K562 (cell line): ENCODE results near the gene SLC30A1. TPM values are rescaled to one million over a fixed set of nuclear protein-coding genes. Genes with fewer than 3 reads are reported as not detected.

Source experiments
- AFF4 ChIP-seq: sonication (generic); formaldehyde crosslinking; IDR thresholded peaks from 2 replicates; pipeline ENCODE4 v1.8.0; 2023; ENCODE audit warnings: mild to moderate bottlenecking, missing genetic modification reagents
- ETV5 ChIP-seq: sonication (generic); formaldehyde crosslinking; IDR thresholded peaks from 2 replicates; pipeline ENCODE4 v1.4.0; 2020; ENCODE audit warnings: low read depth, mild to moderate bottlenecking, missing genetic modification reagents
- GMEB1 ChIP-seq: fragments of 250-450 bp; sonication (Bioruptor Pico); IDR thresholded peaks from 2 replicates; pipeline ENCODE4 v1.4.0; 2020; ENCODE audit warnings: mild to moderate bottlenecking
- SRF ChIP-seq, 2 experiments: fragments of 250-450, 450-650 bp in 1 of 2; sonication (Bioruptor Pico) in 1 of 2; sonication (generic) in 1 of 2; formaldehyde crosslinking; IDR thresholded peaks; 2 replicates each; pipeline versions ENCODE4 v1.5.0 to v1.5.1; 2020 to 2022; ENCODE audit warnings: mild to moderate bottlenecking in 1 of 2, missing genetic modification reagents in 1 of 2
- YY1 ChIP-seq, 3 experiments: IDR thresholded peaks; 2 replicates each; pipeline ENCODE4 v1.6.1; 2011; ENCODE audit warnings: low read length in 2 of 3, mild to moderate bottlenecking in 2 of 3, moderate library complexity in 2 of 3, borderline replicate concordance in 1 of 3, control low read depth in 1 of 3, low read depth in 1 of 3; ENCODE audit not compliant: insufficient read depth in 3 of 3, insufficient replicate concordance in 2 of 3, control insufficient read depth in 1 of 3, insufficient read length in 1 of 3; ENCODE audit errors: extremely low read depth in 1 of 3
- polyA plus RNA-seq, 8 experiments: library from polyadenylated mRNA; depleted of rRNA in 4 of 8; stranded (reverse) in 5 of 8; unstranded in 3 of 8; fragments of >200 nt; fragmentation: Nextera tagmentation in 2 of 8; fragmentation: Illumina TruSeq in 1 of 8; extraction: Ambion mirVana in 2 of 8; extraction: Trizol in 1 of 8; gene quantifications; 2 replicates each; pipeline versions ENCODE4 v1.2.1 to v1.2.3, GENCODE V29; 2011 to 2014; ENCODE audit warnings: inconsistent platforms in 1 of 8, missing spikeins in 1 of 8
- total RNA-seq, 7 experiments: library from RNA; depleted of rRNA in 6 of 7; stranded (reverse); fragments of >200 nt in 6 of 7; fragmentation: Illumina TruSeq in 2 of 7; extraction: Trizol in 2 of 7; gene quantifications; 2 replicates each; pipeline versions ENCODE4 v1.2.1 to v1.2.3, GENCODE V29; 2011 to 2021; ENCODE audit warnings: low replicate concordance in 1 of 7
- TF ChIP-seq, protein P1 (sequence below): fragments of 250-450 bp; sonication (Bioruptor Pico); IDR thresholded peaks from 2 replicates; pipeline ENCODE4 v1.4.0; 2020; ENCODE audit warnings: mild to moderate bottlenecking, moderate library complexity

Gene SLC30A1
- total and polyA plus RNA-seq, 9 of the 15 experiments (the other 6 are each of a cell fraction or from before 2014, with no cell fraction given), result 4.1 to 14.4 (median 6.6) TPM

DNA sequence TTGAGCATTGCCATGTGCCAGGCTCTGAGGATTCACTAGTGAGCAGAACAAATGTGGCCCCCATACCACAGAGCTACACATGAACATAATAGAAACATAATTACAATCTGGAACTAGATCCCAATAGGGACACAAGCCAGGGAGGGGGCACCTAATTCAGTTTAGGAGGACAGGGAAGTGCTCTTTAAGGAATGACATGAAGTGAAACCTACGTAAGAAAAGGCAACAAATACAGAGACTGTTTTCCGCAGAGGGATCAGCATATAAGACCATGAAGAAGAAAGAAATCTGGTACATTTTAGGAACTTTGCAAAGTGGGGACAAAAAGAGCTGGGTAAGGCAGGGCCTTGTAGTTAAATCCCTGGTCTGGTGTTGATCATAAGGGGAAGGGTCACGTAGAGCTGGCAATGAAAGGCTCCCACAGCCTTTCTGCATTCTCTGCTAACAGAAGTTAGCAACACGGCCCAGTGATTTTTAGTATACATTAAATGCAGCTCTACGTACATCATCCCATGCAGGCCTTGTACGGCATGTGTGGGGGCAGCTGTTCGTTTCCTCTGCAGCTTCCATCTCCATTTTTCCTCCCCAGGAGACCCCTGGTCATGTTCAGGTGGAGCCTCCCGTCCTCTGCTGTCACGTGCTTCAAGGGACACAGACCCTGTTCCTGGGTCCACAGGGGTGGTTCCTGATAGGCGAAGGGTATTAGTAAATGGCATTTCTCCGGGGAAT lies 26.8 kb upstream of the SLC30A1 start (continued):
- 0 out of 4 replicates have a peak, but pooled peaks of 1 of the 2 experiments have one; percentile 16 for TF ChIP-seq SRF (CRISPR knock-in tag; IDR thresholded peaks at IDR 0.05)
- 0 out of 2 replicates have a peak, but pooled peaks have one; percentile 21 for TF ChIP-seq AFF4 (CRISPR knock-in tag)
- TF ChIP-seq ETV5 (CRISPR knock-in tag), result no peak
- TF ChIP-seq, protein P1, sequence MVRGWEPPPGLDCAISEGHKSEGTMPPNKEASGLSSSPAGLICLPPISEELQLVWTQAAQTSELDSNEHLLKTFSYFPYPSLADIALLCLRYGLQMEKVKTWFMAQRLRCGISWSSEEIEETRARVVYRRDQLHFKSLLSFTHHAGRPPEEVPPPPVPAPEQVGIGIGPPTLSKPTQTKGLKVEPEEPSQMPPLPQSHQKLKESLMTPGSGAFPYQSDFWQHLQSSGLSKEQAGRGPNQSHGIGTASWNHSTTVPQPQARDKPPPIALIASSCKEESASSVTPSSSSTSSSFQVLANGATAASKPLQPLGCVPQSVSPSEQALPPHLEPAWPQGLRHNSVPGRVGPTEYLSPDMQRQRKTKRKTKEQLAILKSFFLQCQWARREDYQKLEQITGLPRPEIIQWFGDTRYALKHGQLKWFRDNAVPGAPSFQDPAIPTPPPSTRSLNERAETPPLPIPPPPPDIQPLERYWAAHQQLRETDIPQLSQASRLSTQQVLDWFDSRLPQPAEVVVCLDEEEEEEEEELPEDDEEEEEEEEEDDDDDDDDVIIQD (CRISPR knock-in tag), result peak; percentile 29; the same call in 1 of the 2 replicates
- TF ChIP-seq YY1 (IDR thresholded peaks at IDR 0.05; ENCODE audit: borderline replicate concordance in 1 of 3, control insufficient read depth in 1 of 3, extremely low read depth in 1 of 3, insufficient read depth in 3 of 3, insufficient read length in 1 of 3, insufficient replicate concordance in 2 of 3, low read depth in 1 of 3, low read length in 2 of 3), result no peak
- 0 out of 2 replicates have a peak, but pooled peaks have one; percentile 21 for TF ChIP-seq GMEB1 (CRISPR knock-in tag)
